Gastroesophageal sphincter (tissue), 4 donors: ENCODE results near the gene MTLN. TPM values are rescaled to one million over a fixed set of nuclear protein-coding genes. Genes with fewer than 3 reads are reported as not detected.
"Not testable (repeated sequence)": the region's sequence is repeated elsewhere in the genome, so short reads cannot be mapped to it uniquely, and the experiment has no call there.

Source experiments
- ATAC-seq: fragments of 150-250 bp; one replicate; pipeline ENCODE4 v1.9.1; 2016; ENCODE audit warnings: mild to moderate bottlenecking, moderate library complexity
- H3K27ac ChIP-seq, 4 donors: fragments of 200-600 bp; sonication (generic) in 3 of 4; 1 replicate in 3 of 4; 2 replicates in 1 of 4; pipeline ENCODE4 v1.5.1; 2016 to 2019
- H3K27me3 ChIP-seq: fragments of 200-600 bp; sonication (generic); one replicate; pipeline ENCODE4 v1.5.1; 2019
- H3K36me3 ChIP-seq, 2 donors: fragments of 200-600 bp; sonication (generic); one replicate each; pipeline ENCODE4 v1.5.1; 2019; ENCODE audit warnings: control low read depth in 1 of 2
- H3K4me1 ChIP-seq, 3 donors: fragments of 200-600 bp; sonication (generic); 1 replicate in 2 of 3; 2 replicates in 1 of 3; pipeline ENCODE4 v1.5.1; 2016 to 2019; ENCODE audit warnings: control low read depth in 2 of 3
- H3K4me3 ChIP-seq, 2 donors: fragments of 200-600 bp; sonication (generic); one replicate each; pipeline ENCODE4 v1.5.1; 2019; ENCODE audit warnings: mild to moderate bottlenecking in 1 of 2, moderate library complexity in 1 of 2
- H3K9me3 ChIP-seq, 3 donors: fragments of 200-600 bp; sonication (generic); one replicate each; pipeline ENCODE4 v1.5.1; 2017 to 2019; ENCODE audit warnings: control low read depth in 2 of 3
- EP300 ChIP-seq: sonication (generic); formaldehyde crosslinking; IDR thresholded peaks from one replicate; pipeline ENCODE4 v1.6.1; 2017; ENCODE audit warnings: antibody characterized with exemption, mild to moderate bottlenecking
- POLR2A ChIP-seq, 2 donors: fragments of 450-650 bp; IDR thresholded peaks; one replicate each; pipeline ENCODE4 v1.6.1; 2017; ENCODE audit warnings: antibody characterized with exemption in 2 of 2, mild to moderate bottlenecking in 2 of 2, moderate library complexity in 1 of 2
- POLR2AphosphoS5 ChIP-seq: sonication (generic); formaldehyde crosslinking; IDR thresholded peaks from one replicate; pipeline ENCODE4 v1.6.1; 2017; ENCODE audit warnings: antibody characterized with exemption
- WGBS, 2 donors: methylation state at CpG; one replicate each; pipeline ENCODE4 v1.1.5; 2018; ENCODE audit warnings: low coverage in 1 of 2; 5-methylcytosine and 5-hydroxymethylcytosine counted together
- total RNA-seq, 4 donors: library from RNA; depleted of rRNA; stranded (reverse); fragments of >200 nt; gene quantifications; one replicate each; pipeline ENCODE4 v1.1.0, GENCODE V29; 2016
- TF ChIP-seq, protein P1 (sequence below), 4 experiments: fragments of 200-600 bp in 2 of 4; fragments of 450-650 bp in 2 of 4; sonication (generic) in 1 of 4; IDR thresholded peaks; one replicate each; pipeline ENCODE4 v1.5.1; 2017 to 2019; ENCODE audit warnings: antibody characterized with exemption in 4 of 4, mild to moderate bottlenecking in 2 of 4, moderate library complexity in 2 of 4

The MTLN gene, protein sequence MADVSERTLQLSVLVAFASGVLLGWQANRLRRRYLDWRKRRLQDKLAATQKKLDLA
- total RNA-seq = 100 to 1,000 TPM in 3 of 4 donors, 10 to 100 TPM in 1; 81.1 to 170 (median 147) TPM

- Histone ChIP-seq H3K9me3 (no peaks in the 10 kb centered on the region), H3K27me3 (peaks cover 17% of the 10 kb centered on the region), H3K27ac (peak within 1 kb of the TSS; percentile 4 to 88 (median 84)), H3K36me3 (peaks cover 0 to 26% of the 10 kb centered on the region in 2 donors), H3K4me1 (peaks cover 4 to 16% (median 7%) of the 10 kb centered on the region in 3 donors), H3K4me3 (peak within 1 kb of the TSS; percentile 71 to 72)
- TF ChIP-seq EP300 (no peak), POLR2AphosphoS5 (peak; percentile 97), POLR2A (IDR thresholded peaks at IDR 0.05) (peak; percentile 51 to 65)
- TF ChIP-seq, protein P1, sequence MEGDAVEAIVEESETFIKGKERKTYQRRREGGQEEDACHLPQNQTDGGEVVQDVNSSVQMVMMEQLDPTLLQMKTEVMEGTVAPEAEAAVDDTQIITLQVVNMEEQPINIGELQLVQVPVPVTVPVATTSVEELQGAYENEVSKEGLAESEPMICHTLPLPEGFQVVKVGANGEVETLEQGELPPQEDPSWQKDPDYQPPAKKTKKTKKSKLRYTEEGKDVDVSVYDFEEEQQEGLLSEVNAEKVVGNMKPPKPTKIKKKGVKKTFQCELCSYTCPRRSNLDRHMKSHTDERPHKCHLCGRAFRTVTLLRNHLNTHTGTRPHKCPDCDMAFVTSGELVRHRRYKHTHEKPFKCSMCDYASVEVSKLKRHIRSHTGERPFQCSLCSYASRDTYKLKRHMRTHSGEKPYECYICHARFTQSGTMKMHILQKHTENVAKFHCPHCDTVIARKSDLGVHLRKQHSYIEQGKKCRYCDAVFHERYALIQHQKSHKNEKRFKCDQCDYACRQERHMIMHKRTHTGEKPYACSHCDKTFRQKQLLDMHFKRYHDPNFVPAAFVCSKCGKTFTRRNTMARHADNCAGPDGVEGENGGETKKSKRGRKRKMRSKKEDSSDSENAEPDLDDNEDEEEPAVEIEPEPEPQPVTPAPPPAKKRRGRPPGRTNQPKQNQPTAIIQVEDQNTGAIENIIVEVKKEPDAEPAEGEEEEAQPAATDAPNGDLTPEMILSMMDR (IDR thresholded peaks at IDR 0.05) = peak in 2 of 4 experiments; percentile 3 to 15
- WGBS, 2 donors = 1 to 9% methylated on average over 10 to 22 of the region's 54 CpGs
- ATAC-seq = peak; percentile 92
These were observed at the start of gene MTLN for GRCh38 chr2:110211938-110212858. TSS of gene MTLN (minus strand) at chr2:110212547. CDS start at chr2:110212525, 22 bp downstream.

DNA sequence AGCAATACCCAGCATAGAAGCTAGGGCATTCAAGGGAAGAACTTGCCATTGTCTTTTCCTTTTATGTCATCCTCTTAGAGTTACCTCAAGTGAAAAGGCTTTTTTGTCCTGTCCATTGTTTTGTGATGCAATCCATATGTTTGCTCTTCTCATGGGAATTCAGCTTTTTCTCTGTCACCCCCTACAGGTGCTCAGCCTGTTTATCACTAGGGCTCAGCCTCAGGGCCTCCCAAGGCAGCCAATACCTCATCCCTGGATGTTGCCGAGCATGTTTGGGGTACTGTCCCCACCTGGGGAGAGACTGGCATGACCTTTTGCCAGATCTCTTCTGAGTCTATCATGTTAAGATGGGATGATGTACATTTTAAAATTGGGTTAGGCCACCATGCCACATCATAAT is 49.6 kb upstream of the MTLN start:
- not testable (repeated sequence) for H3K27me3 ChIP-seq, H3K4me1 ChIP-seq, H3K36me3 ChIP-seq, H3K27ac ChIP-seq, H3K9me3 ChIP-seq, ATAC-seq, H3K4me3 ChIP-seq
- no CpG with 5 or more reads among the region's 1 CpG for WGBS, 2 donors

- H3K27ac ChIP-seq, H3K27me3 ChIP-seq, H3K9me3 ChIP-seq, H3K4me3 ChIP-seq, H3K4me1 ChIP-seq, H3K36me3 ChIP-seq: not testable (repeated sequence)
- no CpG with 5 or more reads among the region's 7 CpGs for WGBS, 2 donors
- ATAC-seq = peak; percentile 48
These were observed 35.9 kb upstream of the MTLN start for GRCh38 chr2:110248081-110248795.

GRCh38 chr2:110245488-110246435 is 33.4 kb upstream of the MTLN start:
- not testable (repeated sequence) for H3K4me3 ChIP-seq, H3K27me3 ChIP-seq, H3K9me3 ChIP-seq, H3K36me3 ChIP-seq, H3K27ac ChIP-seq, H3K4me1 ChIP-seq
- no CpG with 5 or more reads among the region's 89 CpGs for WGBS, 2 donors
- peak; percentile 62 for ATAC-seq

DNA sequence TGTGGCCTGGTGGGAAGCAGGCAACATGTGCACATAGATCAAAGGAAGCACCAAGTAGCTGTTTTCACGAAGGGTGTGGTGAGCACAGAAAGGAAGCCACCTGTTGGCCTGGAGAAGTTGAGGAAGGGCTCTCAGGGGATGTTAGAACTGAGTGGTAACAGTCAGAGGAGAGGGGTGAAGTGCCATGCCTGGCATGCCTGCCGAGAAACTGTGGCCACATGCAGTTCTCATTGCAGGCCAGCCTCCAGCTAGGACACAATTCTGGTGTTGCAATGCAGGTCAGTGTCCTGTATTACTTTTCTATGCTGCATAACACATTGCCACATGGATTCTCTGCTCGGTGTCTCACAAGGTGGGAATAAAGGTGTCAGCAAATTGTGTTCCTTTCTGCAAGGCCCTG is 30.9 kb upstream of the MTLN start:
- not testable (repeated sequence) for H3K27me3 ChIP-seq, ATAC-seq, H3K4me3 ChIP-seq, H3K9me3 ChIP-seq, H3K27ac ChIP-seq, H3K36me3 ChIP-seq, H3K4me1 ChIP-seq
- WGBS, 2 donors = no CpG with 5 or more reads among the region's 3 CpGs

DNA sequence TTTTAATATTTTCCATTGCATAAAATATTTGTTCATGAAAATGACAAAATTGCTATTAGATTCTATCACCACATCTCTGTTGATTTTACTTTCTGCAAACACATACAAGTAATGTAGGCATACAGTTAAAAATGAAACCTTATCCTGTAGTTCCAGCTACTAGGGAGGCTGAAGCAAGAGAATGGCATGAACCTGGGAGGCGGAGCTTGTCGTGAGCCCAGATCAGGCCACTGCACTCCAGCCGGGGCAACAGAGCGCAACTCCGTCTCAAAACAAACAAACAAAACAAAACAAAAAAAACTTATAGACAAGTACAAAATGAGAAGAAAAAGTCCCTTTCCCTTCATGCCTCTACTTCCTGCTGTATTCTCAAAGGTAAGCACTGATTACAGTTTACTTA is 22.2 kb upstream of the MTLN start:
- not testable (repeated sequence) for H3K27ac ChIP-seq, H3K4me1 ChIP-seq, H3K36me3 ChIP-seq, H3K27me3 ChIP-seq, H3K4me3 ChIP-seq, H3K9me3 ChIP-seq, ATAC-seq
- WGBS, 2 donors = no CpG with 5 or more reads among the region's 5 CpGs

DNA sequence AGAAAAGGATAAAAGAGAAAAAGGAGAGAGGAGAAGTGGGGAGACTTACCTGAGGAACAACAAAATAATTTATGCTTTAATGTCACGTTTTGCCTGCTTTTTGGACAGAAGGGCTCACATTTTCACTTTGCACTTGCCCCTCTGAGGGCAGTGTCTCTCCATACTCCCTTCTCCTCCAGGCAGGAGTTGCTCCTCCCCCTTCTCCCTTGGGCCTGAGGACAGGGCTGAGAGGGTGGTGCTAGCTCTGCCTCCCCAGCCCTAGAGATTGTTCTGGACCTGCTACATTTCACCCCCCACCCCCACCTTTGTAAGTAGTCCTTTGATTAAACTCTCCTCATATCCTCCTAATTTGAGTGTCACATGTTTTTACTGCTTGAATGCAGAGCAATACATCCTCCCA is 17.5 kb upstream of the MTLN start:
- no CpG with 5 or more reads among the region's 1 CpG for WGBS, 2 donors
- H3K4me1 ChIP-seq = not testable (repeated sequence)

GRCh38 chr2:110222626-110223025 is 10.3 kb upstream of the MTLN start:
- ATAC-seq, H3K4me3 ChIP-seq, H3K9me3 ChIP-seq, H3K27ac ChIP-seq, H3K36me3 ChIP-seq, H3K4me1 ChIP-seq: not testable (repeated sequence)
- 75% methylated on average over 1 of the region's 1 CpG; no CpG with 5 or more reads in 1 of the 2 donors for WGBS, 2 donors
- H3K27me3 ChIP-seq = peaks cover 33% of the 10 kb centered on the region

More for the DNA sequence above, 17.5 kb upstream of the MTLN start:
- not testable (repeated sequence) for H3K36me3 ChIP-seq, H3K27ac ChIP-seq, H3K9me3 ChIP-seq, H3K4me3 ChIP-seq, ATAC-seq
- H3K27me3 ChIP-seq = peaks cover 16% of the 10 kb centered on the region
